GM23338 (cell line): ENCODE measurements around the gene LPA. TPM values are rescaled to one million over a fixed set of nuclear protein-coding genes. Genes with fewer than 3 reads are reported as not detected.

Experiments used
- ATAC-seq: fragments of 200-7000 bp; cut with Tn5 transposase; 3 replicates; pipeline ENCODE4 v1.9.1; 2020
- DNase-seq: peaks from one replicate; pipeline ENCODE4 v3.0.0-alpha.2; 2015; ENCODE audit warnings: low spot score
- H2AFZ ChIP-seq: fragments of 200-600 bp; sonication (generic); 2 replicates; pipeline ENCODE4 v1.8.0; 2016; ENCODE audit warnings: antibody characterized with exemption, mild to moderate bottlenecking, moderate library complexity
- H3F3A ChIP-seq: fragments of 200-600 bp; sonication (generic); replicated peaks from 2 replicates; pipeline ENCODE4 v1.8.0; 2017; ENCODE audit warnings: antibody characterized with exemption, mixed run types, low read depth
- H3K27ac ChIP-seq: fragments of 200-600 bp; sonication (generic); 2 replicates; pipeline ENCODE4 v1.6.1; 2016; ENCODE audit warnings: low read depth
- H3K27me3 ChIP-seq: fragments of 200-600 bp; sonication (generic); 2 replicates; pipeline ENCODE4 v1.8.0; 2016; ENCODE audit warnings: mild to moderate bottlenecking, mixed run types, moderate library complexity; ENCODE audit not compliant: insufficient read depth
- H3K36me3 ChIP-seq: fragments of 200-600 bp; sonication (generic); 2 replicates; pipeline ENCODE4 v1.8.0; 2016; ENCODE audit warnings: mild to moderate bottlenecking; ENCODE audit not compliant: insufficient read depth
- H3K4me1 ChIP-seq: fragments of 200-600 bp; sonication (generic); 2 replicates; pipeline ENCODE4 v1.8.0; 2016; ENCODE audit warnings: mild to moderate bottlenecking, moderate library complexity; ENCODE audit not compliant: insufficient read depth
- H3K4me2 ChIP-seq: fragments of 200-600 bp; sonication (generic); 2 replicates; pipeline ENCODE4 v1.7.1; 2017; ENCODE audit warnings: mixed run types
- H3K4me3 ChIP-seq: fragments of 200-600 bp; sonication (generic); 2 replicates; pipeline ENCODE4 v1.6.1; 2016; ENCODE audit warnings: mixed run types
- H3K79me2 ChIP-seq: fragments of 200-600 bp; sonication (generic); replicated peaks from 2 replicates; pipeline ENCODE4 v1.8.0; 2017; ENCODE audit warnings: mild to moderate bottlenecking; ENCODE audit not compliant: insufficient read depth
- H3K9me2 ChIP-seq: fragments of 200-600 bp; sonication (generic); 2 replicates; pipeline ENCODE4 v1.8.0; 2017; ENCODE audit not compliant: insufficient read depth
- H4K20me1 ChIP-seq: fragments of 200-600 bp; sonication (generic); replicated peaks from 2 replicates; pipeline ENCODE4 v1.8.0; 2017; ENCODE audit warnings: mild to moderate bottlenecking; ENCODE audit not compliant: insufficient read depth
- H3K27ac Mint-ChIP-seq: 2 replicates; pipeline ENCODE4 v1.8.0; 2020; ENCODE audit warnings: inconsistent platforms, mild to moderate bottlenecking, moderate library complexity, mixed read lengths
- H3K27me3 Mint-ChIP-seq: 3 replicates; pipeline ENCODE4 v1.8.0; 2022; ENCODE audit warnings: low read depth, mild to moderate bottlenecking, moderate library complexity, mixed read lengths, inconsistent platforms; ENCODE audit not compliant: insufficient read depth, poor library complexity
- H3K36me3 Mint-ChIP-seq: 3 replicates; pipeline ENCODE4 v1.8.0; 2021; ENCODE audit warnings: low read depth, mild to moderate bottlenecking, inconsistent platforms, moderate library complexity, mixed read lengths
- H3K4me1 Mint-ChIP-seq: 3 replicates; pipeline ENCODE4 v1.8.0; 2020; ENCODE audit warnings: mild to moderate bottlenecking, inconsistent platforms, mixed read lengths
- H3K4me3 Mint-ChIP-seq: 3 replicates; pipeline ENCODE4 v1.8.0; 2021; ENCODE audit warnings: moderate library complexity, mild to moderate bottlenecking, inconsistent platforms, mixed read lengths
- H3K9me3 Mint-ChIP-seq: 3 replicates; pipeline ENCODE4 v1.8.0; 2020; ENCODE audit warnings: moderate library complexity, mild to moderate bottlenecking, inconsistent platforms, mixed read lengths
- EZH2phosphoT487 ChIP-seq: fragments of 200-600 bp; sonication (generic); IDR thresholded peaks from one replicate; pipeline ENCODE4 v1.8.1; 2018; ENCODE audit warnings: antibody characterized with exemption; ENCODE audit not compliant: unreplicated experiment
- NANOG ChIP-seq: IDR thresholded peaks from 2 replicates; pipeline ENCODE4 v1.6.1; 2016; ENCODE audit warnings: antibody characterized with exemption, borderline replicate concordance
- POLR2AphosphoS5 ChIP-seq: IDR thresholded peaks from 2 replicates; pipeline ENCODE4 v1.6.1; 2016; ENCODE audit warnings: antibody characterized with exemption, low read depth
- STAT1 ChIP-seq: IDR thresholded peaks from one replicate; pipeline ENCODE4 v1.6.1; 2016; ENCODE audit warnings: antibody characterized with exemption; ENCODE audit not compliant: unreplicated experiment
- polyA plus RNA-seq: library from polyadenylated mRNA; unstranded; fragments of >200 nt; fragmentation: Nextera tagmentation; extraction: Ambion mirVana; gene quantifications from 2 replicates; pipeline ENCODE4 v1.2.1, GENCODE V29; 2016
- total RNA-seq: library from RNA; depleted of rRNA; stranded (reverse); fragments of >200 nt; shearing (Covaris generic); gene quantifications from 2 replicates; pipeline ENCODE4 v1.2.3, GENCODE V29; 2014
- TF ChIP-seq, protein P1 (sequence below): IDR thresholded peaks from one replicate; pipeline ENCODE4 v1.6.1; 2018; ENCODE audit warnings: antibody characterized with exemption; ENCODE audit not compliant: unreplicated experiment
- TF ChIP-seq, protein P2 (sequence below), 2 experiments: fragments of 200-600 bp in 1 of 2; sonication (generic) in 1 of 2; conservative IDR thresholded peaks; 2 replicates each; pipeline versions ENCODE4 v1.5.1 to v1.6.1; 2016 to 2017; ENCODE audit warnings: antibody characterized with exemption in 2 of 2, low read depth in 2 of 2, mild to moderate bottlenecking in 2 of 2, moderate library complexity in 1 of 2

The LPA gene
- total and polyA plus RNA-seq, 2 experiments from 2014 or later, result 0.17 TPM; not detected in 1

DNA sequence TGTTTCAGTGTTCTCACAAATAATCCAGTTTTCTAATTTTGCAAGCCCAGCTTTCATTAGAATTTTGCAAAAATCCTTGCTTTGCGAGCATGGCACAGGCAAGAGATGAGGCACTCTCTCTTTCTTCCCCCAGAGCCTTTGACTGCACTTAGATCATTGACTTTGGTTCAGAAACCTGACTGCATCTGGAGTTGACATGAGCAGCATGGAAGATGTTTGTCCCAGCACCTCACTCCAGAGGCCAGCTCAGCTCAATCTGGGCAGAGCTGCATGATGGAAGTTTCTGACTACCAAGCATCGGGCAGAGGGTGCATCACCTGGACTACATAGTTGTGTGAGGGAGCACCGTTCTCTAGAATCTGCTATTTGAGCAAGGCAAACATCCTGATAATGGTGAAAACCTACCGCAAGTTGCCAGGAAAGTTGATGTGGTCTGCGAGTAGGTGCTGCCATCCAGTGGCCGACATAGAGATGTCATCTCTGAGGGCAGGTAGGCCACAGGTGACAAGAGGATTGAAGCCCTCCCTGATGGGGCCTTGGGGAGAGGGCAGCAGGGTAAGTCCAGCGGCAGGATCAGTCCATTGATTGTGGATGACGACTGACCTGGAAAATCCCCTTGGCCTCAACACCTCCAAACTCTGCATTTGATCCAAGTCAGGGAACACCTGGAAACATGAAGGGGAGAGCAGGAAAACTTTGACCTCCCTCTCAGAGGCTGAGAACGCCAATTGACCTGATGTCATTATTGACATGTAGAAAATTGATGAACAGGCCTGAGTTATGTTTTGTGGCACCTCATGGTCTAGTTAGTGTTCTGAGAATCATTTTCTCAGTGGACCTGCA is 3.8 kb upstream of the LPA start:
- ATAC-seq, result peak; percentile 76
- Mint-ChIP-seq H3K27ac (no peak overlapping the region), H3K9me3 (peaks cover 1% of the 10 kb centered on the region; the same call in 2 of the 3 replicates)

DNA sequence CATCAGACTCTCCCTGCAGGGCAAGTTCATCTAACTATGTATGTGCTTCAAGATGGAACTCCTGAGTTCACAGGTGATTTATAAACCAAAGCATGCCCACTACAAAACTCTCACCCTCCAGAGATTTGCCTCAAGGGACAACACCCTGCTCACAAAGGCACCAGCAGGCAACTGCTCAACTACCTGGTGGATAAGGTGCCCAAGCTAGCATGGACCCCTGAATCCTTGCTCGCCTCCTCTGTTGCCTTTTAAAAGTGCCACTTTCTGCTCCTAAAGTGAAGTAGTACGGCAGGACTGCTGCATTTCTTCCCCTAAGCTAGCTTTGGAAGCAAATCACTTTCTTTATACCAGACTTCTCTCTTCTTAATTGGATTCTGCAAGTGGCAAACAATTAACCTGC is 1.2 kb downstream of the LPA start:
- H3F3A ChIP-seq, result no peaks in the 10 kb centered on the region
- no peaks in the 10 kb centered on the region for H3K36me3 ChIP-seq
- no peak overlapping the region for H3K4me2 ChIP-seq
- Mint-ChIP-seq H3K4me1 (peaks cover 16% of the 10 kb centered on the region), H3K27ac (no peak overlapping the region), H3K9me3 (peaks cover 7% of the 10 kb centered on the region), H3K27me3 (peaks cover 7% of the 10 kb centered on the region), H3K4me3 (no peak overlapping the region), H3K36me3 (no peaks in the 10 kb centered on the region)
- no peak overlapping the region for H3K4me3 ChIP-seq
- no peak for TF ChIP-seq STAT1
- no peak for TF ChIP-seq EZH2phosphoT487
- peak; percentile 4 for DNase-seq
- no peak overlapping the region for H3K27ac ChIP-seq
- no peaks in the 10 kb centered on the region for H3K9me2 ChIP-seq
- no peaks in the 10 kb centered on the region for H3K79me2 ChIP-seq
- peaks cover 9% of the 10 kb centered on the region for H3K4me1 ChIP-seq
- no peaks in the 10 kb centered on the region for H4K20me1 ChIP-seq
- ATAC-seq, result peak; percentile 46; the same call in 2 of the 3 replicates
- no peaks in the 10 kb centered on the region for H3K27me3 ChIP-seq
- peak overlapping the region; percentile 56; the same call in 1 of the 2 replicates for H2AFZ ChIP-seq

More for the DNA sequence above, 3.8 kb upstream of the LPA start:
- Histone ChIP-seq H3K27me3 (no peaks in the 10 kb centered on the region), H4K20me1 (no peaks in the 10 kb centered on the region), H3K4me2 (no peak overlapping the region), H3K9me2 (no peaks in the 10 kb centered on the region), H2AFZ (no peak overlapping the region; the same call in 1 of the 2 replicates), H3K4me1 (no peaks in the 10 kb centered on the region), H3K36me3 (no peaks in the 10 kb centered on the region), H3K79me2 (no peaks in the 10 kb centered on the region), H3K4me3 (no peak overlapping the region), H3K27ac (no peak overlapping the region), H3F3A (no peaks in the 10 kb centered on the region)
- peaks cover 2% of the 10 kb centered on the region for H3K4me1 Mint-ChIP-seq
- TF ChIP-seq POLR2AphosphoS5 (no peak), NANOG (no peak), STAT1 (no peak)
- TF ChIP-seq, protein P1, sequence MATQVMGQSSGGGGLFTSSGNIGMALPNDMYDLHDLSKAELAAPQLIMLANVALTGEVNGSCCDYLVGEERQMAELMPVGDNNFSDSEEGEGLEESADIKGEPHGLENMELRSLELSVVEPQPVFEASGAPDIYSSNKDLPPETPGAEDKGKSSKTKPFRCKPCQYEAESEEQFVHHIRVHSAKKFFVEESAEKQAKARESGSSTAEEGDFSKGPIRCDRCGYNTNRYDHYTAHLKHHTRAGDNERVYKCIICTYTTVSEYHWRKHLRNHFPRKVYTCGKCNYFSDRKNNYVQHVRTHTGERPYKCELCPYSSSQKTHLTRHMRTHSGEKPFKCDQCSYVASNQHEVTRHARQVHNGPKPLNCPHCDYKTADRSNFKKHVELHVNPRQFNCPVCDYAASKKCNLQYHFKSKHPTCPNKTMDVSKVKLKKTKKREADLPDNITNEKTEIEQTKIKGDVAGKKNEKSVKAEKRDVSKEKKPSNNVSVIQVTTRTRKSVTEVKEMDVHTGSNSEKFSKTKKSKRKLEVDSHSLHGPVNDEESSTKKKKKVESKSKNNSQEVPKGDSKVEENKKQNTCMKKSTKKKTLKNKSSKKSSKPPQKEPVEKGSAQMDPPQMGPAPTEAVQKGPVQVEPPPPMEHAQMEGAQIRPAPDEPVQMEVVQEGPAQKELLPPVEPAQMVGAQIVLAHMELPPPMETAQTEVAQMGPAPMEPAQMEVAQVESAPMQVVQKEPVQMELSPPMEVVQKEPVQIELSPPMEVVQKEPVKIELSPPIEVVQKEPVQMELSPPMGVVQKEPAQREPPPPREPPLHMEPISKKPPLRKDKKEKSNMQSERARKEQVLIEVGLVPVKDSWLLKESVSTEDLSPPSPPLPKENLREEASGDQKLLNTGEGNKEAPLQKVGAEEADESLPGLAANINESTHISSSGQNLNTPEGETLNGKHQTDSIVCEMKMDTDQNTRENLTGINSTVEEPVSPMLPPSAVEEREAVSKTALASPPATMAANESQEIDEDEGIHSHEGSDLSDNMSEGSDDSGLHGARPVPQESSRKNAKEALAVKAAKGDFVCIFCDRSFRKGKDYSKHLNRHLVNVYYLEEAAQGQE, result no peak
- TF ChIP-seq, protein P2, sequence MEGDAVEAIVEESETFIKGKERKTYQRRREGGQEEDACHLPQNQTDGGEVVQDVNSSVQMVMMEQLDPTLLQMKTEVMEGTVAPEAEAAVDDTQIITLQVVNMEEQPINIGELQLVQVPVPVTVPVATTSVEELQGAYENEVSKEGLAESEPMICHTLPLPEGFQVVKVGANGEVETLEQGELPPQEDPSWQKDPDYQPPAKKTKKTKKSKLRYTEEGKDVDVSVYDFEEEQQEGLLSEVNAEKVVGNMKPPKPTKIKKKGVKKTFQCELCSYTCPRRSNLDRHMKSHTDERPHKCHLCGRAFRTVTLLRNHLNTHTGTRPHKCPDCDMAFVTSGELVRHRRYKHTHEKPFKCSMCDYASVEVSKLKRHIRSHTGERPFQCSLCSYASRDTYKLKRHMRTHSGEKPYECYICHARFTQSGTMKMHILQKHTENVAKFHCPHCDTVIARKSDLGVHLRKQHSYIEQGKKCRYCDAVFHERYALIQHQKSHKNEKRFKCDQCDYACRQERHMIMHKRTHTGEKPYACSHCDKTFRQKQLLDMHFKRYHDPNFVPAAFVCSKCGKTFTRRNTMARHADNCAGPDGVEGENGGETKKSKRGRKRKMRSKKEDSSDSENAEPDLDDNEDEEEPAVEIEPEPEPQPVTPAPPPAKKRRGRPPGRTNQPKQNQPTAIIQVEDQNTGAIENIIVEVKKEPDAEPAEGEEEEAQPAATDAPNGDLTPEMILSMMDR (conservative IDR thresholded peaks at IDR 0.05; ENCODE audit: low read depth in 2 of 2), result peak; percentile 58 to 82
- peaks cover 4% of the 10 kb centered on the region for H3K27me3 Mint-ChIP-seq
- H3K36me3 Mint-ChIP-seq, result no peaks in the 10 kb centered on the region
- DNase-seq, result peak; percentile 63
- no peak overlapping the region for H3K4me3 Mint-ChIP-seq
